CD4-positive, alpha-beta T cell treated with Interferon alpha-2 for 1 hour (primary cell): ENCODE measurements around the gene ZC3H14.

Experiments
- DNase-seq, 2 donors: peaks; one replicate each; pipeline ENCODE4 v3.0.0-alpha.2; 2020 to 2022

The ZC3H14 gene

GRCh38 chr14:88551980-88552431 lies 10.8 kb upstream of the ZC3H14 start:
- DNase-seq = no peak

GRCh38 chr14:88552876-88553275 lies 10.0 kb upstream of the ZC3H14 start:
- DNase-seq = no peak

- DNase-seq = no peak
Measured at GRCh38 chr14:88553886-88554456, 8.9 kb upstream of the ZC3H14 start.

GRCh38 chr14:88554457-88555286 lies 8.2 kb upstream of the ZC3H14 start, which contains the start of gene PTPN21:
TSS of gene PTPN21 (minus strand) at chr14:88555007. CDS start at chr14:88550417, 4,590 bp downstream.
- DNase-seq = peak in 1 of 2 donors; percentile 21

- DNase-seq = no peak
Measured at GRCh38 chr14:88556581-88556980, 6.3 kb upstream of the ZC3H14 start.

- DNase-seq = no peak
Measured at GRCh38 chr14:88559852-88560251, 3.0 kb upstream of the ZC3H14 start.

GRCh38 chr14:88562532-88562830 lies 356 bp upstream of the ZC3H14 start:
- DNase-seq = no peak

GRCh38 chr14:88563845-88564244 lies 1.0 kb downstream of the ZC3H14 start:
- no peak for DNase-seq

GRCh38 chr14:88565427-88565826 lies 2.6 kb downstream of the ZC3H14 start:
- DNase-seq = no peak

GRCh38 chr14:88568196-88568595 lies 5.4 kb downstream of the ZC3H14 start:
- DNase-seq = no peak

GRCh38 chr14:88572117-88572516 lies 9.3 kb downstream of the ZC3H14 start:
- DNase-seq = no peak

- no peak for DNase-seq
Measured at GRCh38 chr14:88576222-88576621, 13.4 kb downstream of the ZC3H14 start.

GRCh38 chr14:88584451-88584850 lies 21.6 kb downstream of the ZC3H14 start:
- DNase-seq = no peak

GRCh38 chr14:88588081-88588480 lies 25.2 kb downstream of the ZC3H14 start:
- no peak for DNase-seq

- DNase-seq = no peak
Measured at GRCh38 chr14:88590173-88590572, 27.3 kb downstream of the ZC3H14 start.

GRCh38 chr14:88592031-88592430 lies 29.2 kb downstream of the ZC3H14 start:
- DNase-seq = no peak

GRCh38 chr14:88597038-88597437 lies 34.2 kb downstream of the ZC3H14 start:
- DNase-seq = no peak

- no peak for DNase-seq
Measured at GRCh38 chr14:88597601-88598000, 34.8 kb downstream of the ZC3H14 start.

GRCh38 chr14:88598097-88598675 lies 35.3 kb downstream of the ZC3H14 start:
- DNase-seq = no peak

GRCh38 chr14:88599326-88599725 lies 36.5 kb downstream of the ZC3H14 start:
- DNase-seq = no peak

- DNase-seq = peak in 1 of 2 donors; percentile 8
Measured at GRCh38 chr14:88599761-88600439, 37.1 kb downstream of the ZC3H14 start.

- no peak for DNase-seq
Measured at GRCh38 chr14:88604212-88604611, 41.4 kb downstream of the ZC3H14 start.

- DNase-seq = no peak
Measured at GRCh38 chr14:88605594-88605993, 42.8 kb downstream of the ZC3H14 start.

GRCh38 chr14:88607829-88608228 lies 45.0 kb downstream of the ZC3H14 start:
- DNase-seq = no peak
